Sigmoid colon (tissue), 7 donors: ENCODE measurements around the gene DACH1. TPM values are rescaled to one million over a fixed set of nuclear protein-coding genes. Genes with fewer than 3 reads are reported as not detected.

Source experiments
- DNase-seq: peaks from one replicate; pipeline ENCODE4 v3.0.0-alpha.2; 2019
- H3K27ac ChIP-seq, 4 donors: fragments of 200-600 bp; sonication (generic); one replicate each; pipeline ENCODE4 v1.5.1; 2016 to 2019; ENCODE audit warnings: mild to moderate bottlenecking in 1 of 4
- H3K27me3 ChIP-seq, 3 donors: fragments of 200-600 bp; sonication (generic); one replicate each; pipeline ENCODE4 v1.5.1; 2019; ENCODE audit warnings: mild to moderate bottlenecking in 1 of 3
- H3K36me3 ChIP-seq, 4 donors: fragments of 200-600 bp; sonication (generic); one replicate each; pipeline ENCODE4 v1.5.1; 2016 to 2019
- H3K4me1 ChIP-seq, 4 donors: fragments of 200-600 bp; sonication (generic); one replicate each; pipeline ENCODE4 v1.5.1; 2017 to 2019
- H3K4me3 ChIP-seq, 4 donors: fragments of 200-600 bp; sonication (generic); one replicate each; pipeline ENCODE4 v1.5.1; 2017 to 2019; ENCODE audit warnings: mild to moderate bottlenecking in 2 of 4, moderate library complexity in 1 of 4
- H3K9me3 ChIP-seq, 4 donors: fragments of 200-600 bp in 3 of 4; sonication (generic) in 3 of 4; one replicate each; pipeline versions ENCODE4 v1.5.1 to v1.6.1; 2013 to 2019
- EP300 ChIP-seq, 4 donors: sonication (generic); formaldehyde crosslinking; IDR thresholded peaks; one replicate each; pipeline ENCODE4 v1.6.1; 2017; ENCODE audit warnings: antibody characterized with exemption in 4 of 4
- POLR2A ChIP-seq, 2 donors: fragments of 450-650 bp; IDR thresholded peaks; one replicate each; pipeline ENCODE4 v1.6.1; 2016; ENCODE audit warnings: antibody characterized with exemption in 2 of 2, mild to moderate bottlenecking in 2 of 2, moderate library complexity in 2 of 2
- POLR2AphosphoS5 ChIP-seq, 4 donors: sonication (generic); formaldehyde crosslinking; IDR thresholded peaks; one replicate each; pipeline ENCODE4 v1.6.1; 2017; ENCODE audit warnings: antibody characterized with exemption in 4 of 4
- WGBS, 2 donors: extraction: QIAGEN DNeasy Blood & Tissue Kit; methylation state at CpG; one replicate each; pipeline ENCODE4 v1.1.7; 2013; 5-methylcytosine and 5-hydroxymethylcytosine counted together
- intact Hi-C: fragments of 100-400 bp; cut with DNase I; formaldehyde crosslinking; loops from one replicate; pipeline ENCODE4 v1.15.1; 2023
- polyA plus RNA-seq, 3 donors: library from polyadenylated mRNA; stranded (reverse); fragments of 200-250 nt; gene quantifications; one replicate each; pipeline ENCODE4 v1.2.3, GENCODE V29; 2013
- total RNA-seq, 4 donors: library from RNA; depleted of rRNA; stranded (reverse); fragments of >200 nt; gene quantifications; one replicate each; pipeline ENCODE4 v1.1.0, GENCODE V29; 2016
- TF ChIP-seq, protein P1 (sequence below), 4 experiments: fragments of 450-650 bp in 3 of 4; fragments of 200-600 bp in 1 of 4; IDR thresholded peaks; one replicate each; pipeline ENCODE4 v1.5.1; 2016 to 2019; ENCODE audit warnings: antibody characterized with exemption in 4 of 4, mild to moderate bottlenecking in 3 of 4, moderate library complexity in 2 of 4
- donor health status: healthy with polysubstance abuse.
- donor health status: Bipolar disorder and iron deficiency.
- donor health status: healthy.

DACH1 gene
- total and polyA plus RNA-seq, 7 donors, result 0.49 to 1.9 (median 1.6) TPM

DNA sequence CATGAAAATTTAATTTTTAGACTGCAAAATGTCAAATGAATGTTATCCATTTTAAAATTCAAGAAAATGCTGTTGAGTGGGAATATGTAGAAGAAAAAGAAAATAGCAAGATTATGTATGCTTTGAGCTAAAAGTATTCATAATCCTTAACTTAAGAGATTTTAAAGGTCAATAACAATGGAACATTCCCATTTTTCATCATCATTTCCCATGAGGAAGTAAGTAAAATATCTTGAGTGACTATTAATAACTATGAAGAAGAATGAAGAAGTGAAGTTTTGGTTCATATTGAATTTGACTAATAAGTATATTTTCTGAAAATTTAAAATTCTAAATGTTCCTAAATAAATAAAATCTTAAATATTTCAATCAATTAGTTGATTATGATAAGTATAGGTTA, 273.4 kb downstream of the DACH1 start:
- no peaks in the 10 kb centered on the region for H3K27me3 ChIP-seq
- H3K9me3 ChIP-seq, result no peaks in the 10 kb centered on the region
- intact Hi-C loops, result no loop called here
- TF ChIP-seq, protein P1, sequence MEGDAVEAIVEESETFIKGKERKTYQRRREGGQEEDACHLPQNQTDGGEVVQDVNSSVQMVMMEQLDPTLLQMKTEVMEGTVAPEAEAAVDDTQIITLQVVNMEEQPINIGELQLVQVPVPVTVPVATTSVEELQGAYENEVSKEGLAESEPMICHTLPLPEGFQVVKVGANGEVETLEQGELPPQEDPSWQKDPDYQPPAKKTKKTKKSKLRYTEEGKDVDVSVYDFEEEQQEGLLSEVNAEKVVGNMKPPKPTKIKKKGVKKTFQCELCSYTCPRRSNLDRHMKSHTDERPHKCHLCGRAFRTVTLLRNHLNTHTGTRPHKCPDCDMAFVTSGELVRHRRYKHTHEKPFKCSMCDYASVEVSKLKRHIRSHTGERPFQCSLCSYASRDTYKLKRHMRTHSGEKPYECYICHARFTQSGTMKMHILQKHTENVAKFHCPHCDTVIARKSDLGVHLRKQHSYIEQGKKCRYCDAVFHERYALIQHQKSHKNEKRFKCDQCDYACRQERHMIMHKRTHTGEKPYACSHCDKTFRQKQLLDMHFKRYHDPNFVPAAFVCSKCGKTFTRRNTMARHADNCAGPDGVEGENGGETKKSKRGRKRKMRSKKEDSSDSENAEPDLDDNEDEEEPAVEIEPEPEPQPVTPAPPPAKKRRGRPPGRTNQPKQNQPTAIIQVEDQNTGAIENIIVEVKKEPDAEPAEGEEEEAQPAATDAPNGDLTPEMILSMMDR (IDR thresholded peaks at IDR 0.05), result no peak
- TF ChIP-seq EP300 (IDR thresholded peaks at IDR 0.05) (no peak), POLR2A (IDR thresholded peaks at IDR 0.05) (no peak), POLR2AphosphoS5 (IDR thresholded peaks at IDR 0.05) (no peak)
- H3K4me3 ChIP-seq, result no peak overlapping the region
- H3K27ac ChIP-seq, result no peak overlapping the region
- no peaks in the 10 kb centered on the region for H3K36me3 ChIP-seq
- no peaks in the 10 kb centered on the region for H3K4me1 ChIP-seq
- DNase-seq, result no peak

DNA sequence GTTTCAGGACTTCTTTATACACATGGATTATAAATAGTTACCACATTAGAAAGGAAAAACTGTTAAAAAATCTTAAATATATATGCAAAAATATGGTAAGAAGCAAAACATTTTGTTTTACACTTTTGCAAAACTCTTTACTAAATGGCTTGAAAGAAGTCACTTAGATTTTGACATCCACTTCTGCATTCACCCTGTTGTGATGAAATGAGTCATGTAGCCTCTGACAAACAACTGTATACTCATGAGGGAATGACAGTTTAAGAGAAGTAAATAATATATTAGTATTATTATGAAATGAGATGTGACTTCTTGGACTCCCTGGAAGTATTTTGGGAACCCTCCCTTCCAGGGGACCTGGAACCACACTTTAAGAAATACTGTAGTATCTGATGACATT, 275.6 kb downstream of the DACH1 start:
- no peaks in the 10 kb centered on the region for H3K36me3 ChIP-seq
- intact Hi-C loops, result no loop called here
- H3K27ac ChIP-seq, result no peak overlapping the region
- H3K4me3 ChIP-seq, result no peak overlapping the region
- DNase-seq, result no peak
- H3K4me1 ChIP-seq, result no peaks in the 10 kb centered on the region
- no peak for TF ChIP-seq POLR2A (IDR thresholded peaks at IDR 0.05)
- no peak for TF ChIP-seq POLR2AphosphoS5 (IDR thresholded peaks at IDR 0.05)
- TF ChIP-seq, protein P1 (IDR thresholded peaks at IDR 0.05), result no peak
- no peak for TF ChIP-seq EP300 (IDR thresholded peaks at IDR 0.05)
- H3K27me3 ChIP-seq, result no peaks in the 10 kb centered on the region
- H3K9me3 ChIP-seq, result no peaks in the 10 kb centered on the region

DNA sequence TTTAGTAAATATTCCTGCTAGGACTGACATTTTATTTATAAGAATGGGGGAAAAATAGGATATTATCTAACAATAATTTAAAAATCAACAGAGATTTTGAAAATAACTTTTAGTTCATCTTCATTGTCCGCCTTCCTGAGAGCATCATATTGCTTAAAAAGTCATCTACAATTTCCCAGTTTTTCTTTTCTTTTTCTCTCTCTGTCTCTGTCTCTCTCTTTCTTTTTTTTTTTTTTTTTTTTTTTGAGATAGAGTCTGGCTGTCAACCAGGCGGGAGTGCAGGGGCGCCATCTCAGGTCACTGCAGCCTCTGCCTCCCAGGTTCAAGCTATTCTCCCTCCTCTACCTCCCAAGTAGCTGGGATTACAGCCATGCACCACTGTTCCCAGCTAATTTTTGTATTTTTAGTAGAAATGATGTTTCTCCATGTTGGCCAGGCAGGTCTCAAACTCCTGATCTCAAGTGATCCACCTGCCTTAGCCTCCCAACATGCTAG, 276.3 kb downstream of the DACH1 start:
- intact Hi-C loops, result no loop called here
- no peak for DNase-seq
- no peak for TF ChIP-seq POLR2A (IDR thresholded peaks at IDR 0.05)
- TF ChIP-seq, protein P1 (IDR thresholded peaks at IDR 0.05), result no peak
- TF ChIP-seq EP300 (IDR thresholded peaks at IDR 0.05), result no peak
- Histone ChIP-seq H3K27me3 (no peaks in the 10 kb centered on the region), H3K36me3 (no peaks in the 10 kb centered on the region), H3K4me1 (no peaks in the 10 kb centered on the region), H3K27ac (no peak overlapping the region), H3K4me3 (no peak overlapping the region), H3K9me3 (no peaks in the 10 kb centered on the region)
- WGBS, 2 donors, result 98 to 100% methylated on average over 3 of the region's 3 CpGs

DNA sequence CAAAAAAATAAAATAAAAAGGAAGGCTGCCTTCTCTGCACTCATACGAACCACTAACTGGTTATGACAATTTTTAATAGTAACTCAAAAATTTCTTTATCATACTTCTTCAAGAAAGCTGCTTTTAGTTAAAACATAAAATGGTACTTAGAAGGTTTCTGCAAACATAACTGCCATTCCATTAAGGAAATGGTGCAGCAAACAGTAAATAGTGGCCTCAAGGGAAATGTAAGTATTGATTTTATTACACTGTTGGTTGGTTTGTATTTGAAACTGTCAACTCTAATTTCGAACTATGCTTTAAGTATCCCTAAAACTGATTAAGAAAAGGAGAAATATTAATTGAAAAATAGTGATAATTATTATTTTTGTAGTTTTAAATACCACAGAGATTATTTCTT, 278.0 kb downstream of the DACH1 start:
- Histone ChIP-seq H3K27me3 (no peaks in the 10 kb centered on the region), H3K36me3 (no peaks in the 10 kb centered on the region), H3K4me3 (no peak overlapping the region), H3K9me3 (no peaks in the 10 kb centered on the region), H3K4me1 (no peaks in the 10 kb centered on the region), H3K27ac (no peak overlapping the region)
- no peak for TF ChIP-seq POLR2AphosphoS5 (IDR thresholded peaks at IDR 0.05)
- TF ChIP-seq POLR2A (IDR thresholded peaks at IDR 0.05), result no peak
- no peak for TF ChIP-seq EP300 (IDR thresholded peaks at IDR 0.05)
- TF ChIP-seq, protein P1 (IDR thresholded peaks at IDR 0.05), result no peak
- intact Hi-C loops, result no loop called here
- DNase-seq, result no peak
- 81 to 89% methylated on average over 2 of the region's 2 CpGs for WGBS, 2 donors

DNA sequence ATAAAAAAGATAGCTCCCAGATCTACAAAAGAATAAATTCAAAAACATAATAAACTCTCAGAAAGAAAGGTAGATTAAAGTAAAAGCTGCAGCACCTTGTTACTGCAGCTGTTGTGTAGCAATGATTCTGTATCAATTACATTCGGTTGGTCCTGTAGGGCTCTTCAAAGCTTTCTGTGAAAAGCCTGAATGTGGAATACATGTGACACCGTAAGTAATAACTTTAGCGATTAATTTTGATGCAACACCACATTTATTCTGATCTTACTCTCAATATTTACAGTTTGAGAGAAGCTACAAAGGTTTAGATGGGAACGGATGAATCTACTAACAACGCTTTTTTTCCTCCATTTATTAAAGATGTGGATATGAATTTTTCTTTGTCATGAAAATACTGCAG, 279.2 kb downstream of the DACH1 start:
- no peak for DNase-seq
- no peak overlapping the region for H3K4me3 ChIP-seq
- H3K27ac ChIP-seq, result no peak overlapping the region
- no peaks in the 10 kb centered on the region for H3K27me3 ChIP-seq
- TF ChIP-seq POLR2A (IDR thresholded peaks at IDR 0.05) (no peak), EP300 (IDR thresholded peaks at IDR 0.05) (no peak), POLR2AphosphoS5 (IDR thresholded peaks at IDR 0.05) (no peak)
- TF ChIP-seq, protein P1 (IDR thresholded peaks at IDR 0.05), result no peak
- WGBS, 2 donors, result 90 to 95% methylated on average over 5 of the region's 5 CpGs
- intact Hi-C loops, result no loop called here
- no peaks in the 10 kb centered on the region for H3K4me1 ChIP-seq
- H3K9me3 ChIP-seq, result no peaks in the 10 kb centered on the region
- H3K36me3 ChIP-seq, result no peaks in the 10 kb centered on the region
